ENCODE measurements around the gene ZNF431. TPM values are rescaled to one million over a fixed set of nuclear protein-coding genes. Genes with fewer than 3 reads are reported as not detected.

Gene ZNF431
- 2.4 and 3.8 TPM in 2 replicates for polyA plus RNA-seq (2012; rRNA removed)
- 2.2 and 2.5 TPM in 2 replicates for polyA plus RNA-seq (2012; cell fraction: cytosol; rRNA removed)
- 6.2 and 9.6 TPM in 2 replicates for polyA plus RNA-seq (2012; cell fraction: nucleus; rRNA removed)

DNA sequence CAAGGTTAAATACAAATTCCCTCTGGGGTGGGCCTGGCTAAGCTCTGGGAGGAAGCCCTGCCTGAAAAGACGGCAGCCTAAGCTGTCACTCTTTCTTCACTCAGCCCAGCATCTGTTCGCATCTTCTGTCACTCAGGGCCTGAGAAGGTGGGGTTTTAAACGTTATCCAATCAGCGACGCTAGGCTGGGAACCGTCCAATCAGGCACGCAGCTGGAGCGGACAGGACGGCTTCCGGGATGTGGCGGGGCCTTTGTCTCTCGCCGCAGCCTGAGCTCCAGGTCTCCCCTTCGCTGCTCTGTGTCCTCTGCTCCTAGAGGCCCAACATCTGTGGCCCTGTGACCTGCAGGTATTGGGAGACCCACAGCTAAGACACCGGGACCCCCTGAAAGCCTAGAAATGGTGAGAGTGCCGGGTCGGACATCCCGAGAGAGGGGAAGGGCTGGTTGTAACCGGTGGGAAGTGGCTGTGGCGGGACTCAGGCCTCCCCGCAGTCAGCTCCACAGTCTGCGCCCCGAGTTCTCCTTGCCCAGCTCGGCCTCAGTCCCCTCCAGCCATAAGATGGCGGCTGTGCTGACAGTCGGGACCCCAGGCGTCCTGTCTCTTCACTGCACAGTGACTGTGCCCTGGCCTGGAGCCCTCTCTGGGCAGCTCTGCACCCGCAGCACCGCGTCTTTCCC, at the start of gene ZNF431:
TSS of gene ZNF431 (plus strand) at position 254 of the 678 bp plus-strand sequence. CDS start at position 398, 144 bp downstream.
- peak within 1 kb of the TSS; percentile 71 for H3K4me2 ChIP-seq
- H3K79me2 ChIP-seq (ENCODE audit: insufficient read depth), result peaks cover 41% of the 10 kb centered on the region
- WGBS (ENCODE audit: low lambda C conversion rate), result 2% methylated on average over 11 of the region's 30 CpGs

More for the DNA sequence above, at the start of gene ZNF431:
- Histone ChIP-seq H3K27ac (ENCODE audit: low read depth in 2 of 2, low read length in 1 of 2) (peak within 1 kb of the TSS; percentile 65 to 67), H3K9me2 (no peaks in the 10 kb centered on the region), H4K20me1 (ENCODE audit: insufficient read depth) (no peaks in the 10 kb centered on the region), H3K4me1 (ENCODE audit: control insufficient read depth in 1 of 2, insufficient read depth in 2 of 2, low read depth in 1 of 2, low read length in 1 of 2) (peaks cover 0 to 3% of the 10 kb centered on the region in 2 experiments; a peak in 2 of 4 replicates), H3K27me3 (ENCODE audit: insufficient read depth) (no peaks in the 10 kb centered on the region), H2AFZ (ENCODE audit: low read depth) (peak within 1 kb of the TSS; percentile 86), H3K9ac (peak within 1 kb of the TSS; percentile 81), H3K4me3 (ENCODE audit: low read depth in 2 of 2, low read length in 1 of 2) (peak within 1 kb of the TSS; percentile 73 to 88), H3K36me3 (replicated peaks in 1 of 2; ENCODE audit: control insufficient read depth in 1 of 2, insufficient read depth in 2 of 2, low read length in 1 of 2) (peaks cover 16 to 34% of the 10 kb centered on the region in 2 experiments), H3F3A (replicated peaks; ENCODE audit: insufficient read depth) (no peaks in the 10 kb centered on the region), H3K9me3 (no peaks in the 10 kb centered on the region)
- ChIA-PET POLR2A (interaction anchor here (0.6 to 2.4 kb wide), 8 partner anchors 15 to 577 kb away, joined by 3 to 8 read pairs (median 4); partner anchors contain the start of genes ZNF430, ZNF66, ZNF714 and ZNF85), CTCF (interaction anchor here (1.6 kb wide), 1 partner anchor 341 kb away, joined by 4 read pairs; no protein-coding TSS in a partner anchor)
- peak; percentile 75 for DNase-seq
- TF ChIP-seq, protein P1, sequence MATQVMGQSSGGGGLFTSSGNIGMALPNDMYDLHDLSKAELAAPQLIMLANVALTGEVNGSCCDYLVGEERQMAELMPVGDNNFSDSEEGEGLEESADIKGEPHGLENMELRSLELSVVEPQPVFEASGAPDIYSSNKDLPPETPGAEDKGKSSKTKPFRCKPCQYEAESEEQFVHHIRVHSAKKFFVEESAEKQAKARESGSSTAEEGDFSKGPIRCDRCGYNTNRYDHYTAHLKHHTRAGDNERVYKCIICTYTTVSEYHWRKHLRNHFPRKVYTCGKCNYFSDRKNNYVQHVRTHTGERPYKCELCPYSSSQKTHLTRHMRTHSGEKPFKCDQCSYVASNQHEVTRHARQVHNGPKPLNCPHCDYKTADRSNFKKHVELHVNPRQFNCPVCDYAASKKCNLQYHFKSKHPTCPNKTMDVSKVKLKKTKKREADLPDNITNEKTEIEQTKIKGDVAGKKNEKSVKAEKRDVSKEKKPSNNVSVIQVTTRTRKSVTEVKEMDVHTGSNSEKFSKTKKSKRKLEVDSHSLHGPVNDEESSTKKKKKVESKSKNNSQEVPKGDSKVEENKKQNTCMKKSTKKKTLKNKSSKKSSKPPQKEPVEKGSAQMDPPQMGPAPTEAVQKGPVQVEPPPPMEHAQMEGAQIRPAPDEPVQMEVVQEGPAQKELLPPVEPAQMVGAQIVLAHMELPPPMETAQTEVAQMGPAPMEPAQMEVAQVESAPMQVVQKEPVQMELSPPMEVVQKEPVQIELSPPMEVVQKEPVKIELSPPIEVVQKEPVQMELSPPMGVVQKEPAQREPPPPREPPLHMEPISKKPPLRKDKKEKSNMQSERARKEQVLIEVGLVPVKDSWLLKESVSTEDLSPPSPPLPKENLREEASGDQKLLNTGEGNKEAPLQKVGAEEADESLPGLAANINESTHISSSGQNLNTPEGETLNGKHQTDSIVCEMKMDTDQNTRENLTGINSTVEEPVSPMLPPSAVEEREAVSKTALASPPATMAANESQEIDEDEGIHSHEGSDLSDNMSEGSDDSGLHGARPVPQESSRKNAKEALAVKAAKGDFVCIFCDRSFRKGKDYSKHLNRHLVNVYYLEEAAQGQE (IDR thresholded peaks at IDR 0.05; ENCODE audit: low read depth, low read length), result no peak
- TF ChIP-seq FOXJ3 (CRISPR knock-in tag; IDR thresholded peaks at IDR 0.05) (no peak), ELF1 (IDR thresholded peaks at IDR 0.05) (peak; percentile 85), GABPA (IDR thresholded peaks at IDR 0.05; ENCODE audit: low read depth) (peak; percentile 75), POLR2AphosphoS5 (IDR thresholded peaks at IDR 0.05; ENCODE audit: low read depth, low read length) (peak; percentile 88), RXRA (IDR thresholded peaks at IDR 0.05; ENCODE audit: borderline replicate concordance, low read depth) (no peak), YY1 (IDR thresholded peaks at IDR 0.05; ENCODE audit: low read depth) (peak; percentile 58; the same call in 1 of the 2 replicates), SIN3A (IDR thresholded peaks at IDR 0.05; ENCODE audit: borderline replicate concordance, low read depth, low read length) (peak; percentile 88; the same call in 1 of the 2 replicates), MEF2A (IDR thresholded peaks at IDR 0.05; ENCODE audit: borderline replicate concordance, low read depth) (no peak), TAF1 (IDR thresholded peaks at IDR 0.05; ENCODE audit: borderline replicate concordance, low read depth, low read length) (0 out of 2 replicates have a peak, but pooled peaks have one; percentile 47), MXI1 (IDR thresholded peaks at IDR 0.05; ENCODE audit: low read depth, low read length) (peak; percentile 83), RFX5 (IDR thresholded peaks at IDR 0.05; ENCODE audit: low read length) (peak; percentile 80; the same call in 1 of the 2 replicates)
- TF ChIP-seq, protein P2, sequence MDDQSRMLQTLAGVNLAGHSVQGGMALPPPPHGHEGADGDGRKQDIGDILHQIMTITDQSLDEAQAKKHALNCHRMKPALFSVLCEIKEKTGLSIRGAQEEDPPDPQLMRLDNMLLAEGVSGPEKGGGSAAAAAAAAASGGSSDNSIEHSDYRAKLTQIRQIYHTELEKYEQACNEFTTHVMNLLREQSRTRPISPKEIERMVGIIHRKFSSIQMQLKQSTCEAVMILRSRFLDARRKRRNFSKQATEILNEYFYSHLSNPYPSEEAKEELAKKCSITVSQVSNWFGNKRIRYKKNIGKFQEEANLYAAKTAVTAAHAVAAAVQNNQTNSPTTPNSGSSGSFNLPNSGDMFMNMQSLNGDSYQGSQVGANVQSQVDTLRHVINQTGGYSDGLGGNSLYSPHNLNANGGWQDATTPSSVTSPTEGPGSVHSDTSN (IDR thresholded peaks at IDR 0.05), result peak; percentile 99
- TF ChIP-seq, protein P3, sequence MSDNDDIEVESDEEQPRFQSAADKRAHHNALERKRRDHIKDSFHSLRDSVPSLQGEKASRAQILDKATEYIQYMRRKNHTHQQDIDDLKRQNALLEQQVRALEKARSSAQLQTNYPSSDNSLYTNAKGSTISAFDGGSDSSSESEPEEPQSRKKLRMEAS (IDR thresholded peaks at IDR 0.05; ENCODE audit: low read depth), result peak; percentile 26; the same call in 1 of the 2 replicates
- TF ChIP-seq, protein P4, sequence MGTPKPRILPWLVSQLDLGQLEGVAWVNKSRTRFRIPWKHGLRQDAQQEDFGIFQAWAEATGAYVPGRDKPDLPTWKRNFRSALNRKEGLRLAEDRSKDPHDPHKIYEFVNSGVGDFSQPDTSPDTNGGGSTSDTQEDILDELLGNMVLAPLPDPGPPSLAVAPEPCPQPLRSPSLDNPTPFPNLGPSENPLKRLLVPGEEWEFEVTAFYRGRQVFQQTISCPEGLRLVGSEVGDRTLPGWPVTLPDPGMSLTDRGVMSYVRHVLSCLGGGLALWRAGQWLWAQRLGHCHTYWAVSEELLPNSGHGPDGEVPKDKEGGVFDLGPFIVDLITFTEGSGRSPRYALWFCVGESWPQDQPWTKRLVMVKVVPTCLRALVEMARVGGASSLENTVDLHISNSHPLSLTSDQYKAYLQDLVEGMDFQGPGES (IDR thresholded peaks at IDR 0.05; ENCODE audit: low read depth, low read length), result peak; percentile 51; the same call in 1 of the 2 replicates
